GM21390 (cell line): Measurements from ENCODE around the gene PPP1CA.

ENCODE experiments used
- ATAC-seq: cut with Tn5 transposase; IDR thresholded peaks from one replicate; pipeline ENCODE4 v1.9.1; 2021; ENCODE audit not compliant: unreplicated experiment

The PPP1CA gene

GRCh38 chr11:67353317-67354074 lies 48.2 kb downstream of the PPP1CA start, which contains the start of gene POLD4:
Gene POLD4 (minus strand): TSS chr11:67353546. CDS start chr11:67353399, 147 bp downstream.
- ATAC-seq: peak; percentile 72

GRCh38 chr11:67352546-67353316 lies 48.9 kb downstream of the PPP1CA start:
- ATAC-seq: peak; percentile 9

- ATAC-seq: no peak
Measured at GRCh38 chr11:67351275-67352005, 50.2 kb downstream of the PPP1CA start.

GRCh38 chr11:67349928-67350465 lies 51.7 kb downstream of the PPP1CA start:
- ATAC-seq: no peak

- ATAC-seq: no peak
Measured at GRCh38 chr11:67349457-67349856, 52.2 kb downstream of the PPP1CA start.

GRCh38 chr11:67349036-67349435 lies 52.6 kb downstream of the PPP1CA start:
- no peak for ATAC-seq
